Heart right ventricle (tissue), 16 donors: ENCODE data around the gene EBF3. TPM values are rescaled to one million over a fixed set of nuclear protein-coding genes. Genes with fewer than 3 reads are reported as not detected.

Experiments
- ATAC-seq, 8 donors: fragments of 200-7000 bp; cut with Tn5 transposase; one replicate each; pipeline ENCODE4 v1.9.1; 2020; ENCODE audit warnings: mild to moderate bottlenecking in 8 of 8, moderate library complexity in 8 of 8, moderate number of reproducible peaks in 1 of 8
- DNase-seq, 2 donors: peaks; one replicate each; pipeline ENCODE4 v3.0.0-alpha.2; 2020
- H3K27ac ChIP-seq, 10 donors: fragments of 200-600 bp; sonication (generic) in 2 of 10; one replicate each; pipeline versions ENCODE4 v1.5.0 to v1.8.0; 2020 to 2022; ENCODE audit warnings: mild to moderate bottlenecking in 3 of 10
- H3K27me3 ChIP-seq, 7 donors: fragments of 200-600 bp; one replicate each; pipeline ENCODE4 v1.8.0; 2021 to 2022; ENCODE audit warnings: mild to moderate bottlenecking in 2 of 7
- H3K36me3 ChIP-seq, 9 donors: fragments of 200-600 bp; sonication (generic) in 1 of 9; one replicate each; pipeline versions ENCODE4 v1.5.0 to v1.8.0; 2020 to 2022; ENCODE audit warnings: mild to moderate bottlenecking in 2 of 9
- H3K4me1 ChIP-seq, 9 donors: fragments of 200-600 bp; sonication (generic) in 1 of 9; one replicate each; pipeline versions ENCODE4 v1.5.0 to v1.8.0; 2020 to 2022; ENCODE audit warnings: mild to moderate bottlenecking in 4 of 9
- H3K4me3 ChIP-seq, 10 donors: fragments of 200-600 bp; sonication (generic) in 2 of 10; one replicate each; pipeline versions ENCODE4 v1.5.0 to v1.8.0; 2020 to 2022; ENCODE audit warnings: mild to moderate bottlenecking in 7 of 10, moderate library complexity in 2 of 10
- H3K9me3 ChIP-seq, 11 donors: fragments of 200-600 bp in 10 of 11; sonication (generic) in 2 of 11; one replicate each; pipeline versions ENCODE4 v1.5.0 to v1.8.0; 2013 to 2022; ENCODE audit warnings: mild to moderate bottlenecking in 2 of 11, control low read depth in 1 of 11, moderate library complexity in 1 of 11
- CTCF ChIP-seq, 9 donors: fragments of 200-600 bp; sonication (generic) in 2 of 9; IDR thresholded peaks; one replicate each; pipeline versions ENCODE4 v1.5.0 to v1.8.0; 2021 to 2022; ENCODE audit warnings: antibody characterized with exemption in 9 of 9, mild to moderate bottlenecking in 5 of 9, moderate library complexity in 1 of 9
- WGBS, 2 donors: extraction: QIAGEN DNeasy Blood & Tissue Kit; methylation state at CpG; one replicate each; pipeline ENCODE4 v1.1.7; 2013; ENCODE audit warnings: inconsistent platforms in 1 of 2; 5-methylcytosine and 5-hydroxymethylcytosine counted together
- intact Hi-C, 10 donors: fragments of 100-400 bp; cut with DNase I; formaldehyde crosslinking; loops; one replicate each; pipeline versions ENCODE4 v1.11.1 to v1.14.2; 2022
- polyA plus RNA-seq, 2 donors: library from polyadenylated mRNA; stranded (reverse); fragments of 200-250 nt; gene quantifications; one replicate each; pipeline ENCODE4 v1.2.3, GENCODE V29; 2013
- total RNA-seq, 10 donors: library from RNA; stranded (reverse); fragmentation: NEBNext Ultra II Directional in 3 of 10; extraction: Animal tissue kit (Norgen Biotek cat#: 25700) in 3 of 10; gene quantifications; one replicate each; pipeline versions ENCODE4 v1.2.1 to v1.2.4, GENCODE V29; 2021 to 2023
- donor health status: Arrhythmogenic right ventricular cardiomyopathy.
- donor health status: ischemic (EF 13 %, LVEDD 7.1; RV severe dilation, severe dysfunction).
- donor health status: healthy with polysubstance abuse.
- donor health status: DM: no; HTN: yes; CAD: no.
- donor health status: DM: no; HTN: no; CAD: no.
- donor health status: ischemic (EF 25% LVEDD 6.9; RV normal size, moderate dysfunction).
- donor health status: ischemic (EF 25% LVEDD 5.7; RV mildly dilated, moderate dysfunction).
- donor health status: healthy.
- donor health status: DM: yes; HTN: yes; CAD: no.
- donor health status: Ischemic cardiomyopathy.
- donor health status: ischemic (EF 35%, LVEDD 5.7; RV mildly dilated, moderate dysfunction).
- donor health status: nonischemic (EF 11% LVEDD 7.7; RV severe dilation, severe dysfunction).
- donor health status: DM: yes; HTN: yes; CAD: no.
- donor health status: PGD.
- donor health status: ischemic (EF 29% LVEDD 5.4; RV normal size, mild dysfunction).
- donor health status: nonischemic (EF 23%, LVEDD 6.1; RV moderate dilation, normal function).

Gene EBF3
- total and polyA plus RNA-seq, 12 donors: 3.9 to 12.2 (median 5.6) TPM

- intact Hi-C loops: no loop called here
- no peak for TF ChIP-seq CTCF (IDR thresholded peaks at IDR 0.05)
- DNase-seq (no peak), ATAC-seq (no peak)
- H3K27ac ChIP-seq: no peak overlapping the region
- WGBS, 2 donors: 95 to 96% methylated on average over 22 of the region's 22 CpGs
- peaks cover 0 to 7% (median 0%) of the 10 kb centered on the region in 9 donors for H3K4me1 ChIP-seq
- H3K4me3 ChIP-seq: no peak overlapping the region
- no peaks in the 10 kb centered on the region for H3K27me3 ChIP-seq
- peaks cover 0 to 93% (median 11%) of the 10 kb centered on the region in 9 donors for H3K36me3 ChIP-seq
- no peaks in the 10 kb centered on the region for H3K9me3 ChIP-seq
Measured at GRCh38 chr10:129869596-129870473, 94.2 kb downstream of the EBF3 start.

- ATAC-seq (no peak), DNase-seq (no peak)
- intact Hi-C loops: no loop called here
- Histone ChIP-seq H3K9me3 (no peaks in the 10 kb centered on the region), H3K36me3 (peaks cover 0 to 95% (median 11%) of the 10 kb centered on the region in 9 donors), H3K27me3 (no peaks in the 10 kb centered on the region), H3K27ac (no peak overlapping the region), H3K4me1 (peaks cover 0 to 18% (median 1%) of the 10 kb centered on the region in 9 donors), H3K4me3 (no peak overlapping the region)
- 87% methylated on average over 18 of the region's 18 CpGs for WGBS, 2 donors
- no peak for TF ChIP-seq CTCF (IDR thresholded peaks at IDR 0.05)
Measured at GRCh38 chr10:129868449-129869035, 95.5 kb downstream of the EBF3 start.

- no peaks in the 10 kb centered on the region for H3K27me3 ChIP-seq
- intact Hi-C loops: no loop called here
- H3K36me3 ChIP-seq: peaks cover 0 to 89% (median 11%) of the 10 kb centered on the region in 9 donors
- no peak for TF ChIP-seq CTCF (IDR thresholded peaks at IDR 0.05)
- no peak for DNase-seq
- H3K4me1 ChIP-seq: peaks cover 0 to 24% (median 5%) of the 10 kb centered on the region in 9 donors
- H3K9me3 ChIP-seq: no peaks in the 10 kb centered on the region
- no peak overlapping the region for H3K27ac ChIP-seq
- ATAC-seq: no peak
- WGBS, 2 donors: 96 to 98% methylated on average over 36 of the region's 36 CpGs
- no peak overlapping the region for H3K4me3 ChIP-seq
Measured at GRCh38 chr10:129867631-129868179, 96.4 kb downstream of the EBF3 start.

- no peak for ATAC-seq
- peaks cover 0 to 87% (median 11%) of the 10 kb centered on the region in 9 donors for H3K36me3 ChIP-seq
- WGBS, 2 donors: 91 to 93% methylated on average over 16 of the region's 16 CpGs
- intact Hi-C loops: no loop called here
- no peak for DNase-seq
- H3K27ac ChIP-seq: no peak overlapping the region
- no peaks in the 10 kb centered on the region for H3K27me3 ChIP-seq
- no peak overlapping the region for H3K4me3 ChIP-seq
- peaks cover 0 to 24% (median 5%) of the 10 kb centered on the region in 9 donors for H3K4me1 ChIP-seq
- no peaks in the 10 kb centered on the region for H3K9me3 ChIP-seq
- no peak for TF ChIP-seq CTCF (IDR thresholded peaks at IDR 0.05)
Measured at GRCh38 chr10:129866894-129867293, 97.2 kb downstream of the EBF3 start.
